ENCODE measurements around the gene LYSMD1. TPM values are rescaled to one million over a fixed set of nuclear protein-coding genes. Genes with fewer than 3 reads are reported as not detected.

LYSMD1 gene
- polyA plus RNA-seq, 1 donor (not counting 4 experiments of a cell fraction or from before 2014, with no cell fraction given), result 5.6 TPM

DNA sequence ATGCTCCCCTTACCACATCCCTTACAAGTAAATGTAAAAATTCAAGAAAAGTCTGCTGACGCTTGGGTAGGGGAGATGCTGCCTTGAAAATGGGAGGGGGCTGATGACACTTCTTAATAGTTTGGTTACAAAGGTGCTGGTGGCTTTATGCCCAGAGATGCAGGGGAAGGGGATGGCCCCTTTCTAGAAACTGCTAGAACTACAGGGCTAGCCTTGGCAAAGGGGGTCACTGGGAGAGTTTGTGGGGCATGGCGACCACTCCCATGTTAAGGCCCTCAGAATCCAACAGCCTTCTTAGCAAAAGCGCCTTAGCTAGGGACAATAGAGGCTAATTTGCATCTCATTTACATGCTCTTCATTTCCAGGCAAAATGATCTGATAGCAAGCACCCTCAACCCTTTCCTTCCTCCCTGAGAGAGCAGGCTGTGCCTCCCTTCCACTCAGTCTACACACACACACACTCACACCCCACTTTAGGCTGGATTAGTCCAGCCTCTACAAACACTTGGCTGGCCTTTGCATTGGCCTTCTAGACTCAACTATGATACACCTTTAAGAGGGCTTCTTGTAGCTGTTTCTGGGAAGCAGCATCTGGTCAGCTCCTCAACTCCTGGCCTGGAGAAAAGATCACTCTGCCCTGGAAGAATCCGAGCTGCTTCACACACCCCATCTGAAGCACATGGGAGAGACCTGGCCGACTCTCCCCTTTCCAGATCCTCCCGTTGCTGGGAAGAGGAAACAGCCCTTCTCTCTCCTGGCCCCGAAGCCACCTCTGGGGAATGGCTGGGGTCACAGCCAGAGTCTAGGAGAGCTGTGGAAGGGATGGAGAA is 21.0 kb downstream of the LYSMD1 start:
- H3K27ac ChIP-seq (ENCODE audit: control insufficient read depth, insufficient read depth, low read length), result no peak overlapping the region
- no peak overlapping the region for H3K9ac ChIP-seq (ENCODE audit: control insufficient read depth, extremely low read depth, insufficient read depth, low read length)
- H2AFZ ChIP-seq (ENCODE audit: control insufficient read depth, low read length), result no peak overlapping the region
- H4K20me1 ChIP-seq (ENCODE audit: control insufficient read depth, extremely low read depth, insufficient read depth, low read length), result no peaks in the 10 kb centered on the region
- DNase-seq (ENCODE audit: low read depth, low spot score) (no peak), FAIRE-seq (no peak)
- no peaks in the 10 kb centered on the region for H3K36me3 ChIP-seq (ENCODE audit: control insufficient read depth in 2 of 2, extremely low read depth in 1 of 2, insufficient read depth in 2 of 2, low read length in 2 of 2)
- peaks cover 15% of the 10 kb centered on the region for H3K27me3 ChIP-seq (ENCODE audit: control insufficient read depth, extremely low read depth, insufficient read depth, low read length)
- no peaks in the 10 kb centered on the region for H3K9me3 ChIP-seq (ENCODE audit: control insufficient read depth, low read depth, low read length)
- TF ChIP-seq CTCF (optimal IDR thresholded peaks at IDR 0.05 in 1 of 3, IDR thresholded peaks at IDR 0.05 in 1 of 3, conservative IDR thresholded peaks at IDR 0.05 in 1 of 3; ENCODE audit: extremely low read depth in 1 of 3, insufficient read depth in 2 of 3, low read length in 3 of 3) (no peak), EZH2 (IDR thresholded peaks at IDR 0.05; ENCODE audit: low read length) (no peak)
- H3K4me2 ChIP-seq (ENCODE audit: control insufficient read depth, extremely low read depth, insufficient read depth, low read depth, low read length), result no peak overlapping the region
- no peaks in the 10 kb centered on the region for H3K79me2 ChIP-seq (ENCODE audit: control insufficient read depth, insufficient read depth, low read length)
- no peak overlapping the region for H3K4me3 ChIP-seq (ENCODE audit: control insufficient read depth in 2 of 3, extremely low read depth in 1 of 3, insufficient read depth in 2 of 3, low read depth in 1 of 3, low read length in 3 of 3)
- peaks cover 15% of the 10 kb centered on the region for H3K4me1 ChIP-seq (ENCODE audit: control insufficient read depth, extremely low read depth, insufficient read depth, low read length)
- no peaks in the 10 kb centered on the region for H3K9me1 ChIP-seq (ENCODE audit: control insufficient read depth, extremely low read depth, insufficient read depth, low read length)
- dilution Hi-C loops (cut with MboI; ENCODE audit: extremely low pct_ligation_motif_present, low sequenced_read_pairs), result no loop called here

GRCh38 chr1:151143986-151144385 is 21.7 kb downstream of the LYSMD1 start:
- H3K27ac ChIP-seq (ENCODE audit: control insufficient read depth, insufficient read depth, low read length), result no peak overlapping the region
- dilution Hi-C loops (cut with MboI; ENCODE audit: extremely low pct_ligation_motif_present, low sequenced_read_pairs), result no loop called here
- no peak overlapping the region for H3K4me2 ChIP-seq (ENCODE audit: control insufficient read depth, extremely low read depth, insufficient read depth, low read depth, low read length)
- peaks cover 15% of the 10 kb centered on the region for H3K4me1 ChIP-seq (ENCODE audit: control insufficient read depth, extremely low read depth, insufficient read depth, low read length)
- H3K9me3 ChIP-seq (ENCODE audit: control insufficient read depth, low read depth, low read length), result no peaks in the 10 kb centered on the region
- no peaks in the 10 kb centered on the region for H3K36me3 ChIP-seq (ENCODE audit: control insufficient read depth in 2 of 2, extremely low read depth in 1 of 2, insufficient read depth in 2 of 2, low read length in 2 of 2)
- no peak for FAIRE-seq
- DNase-seq (ENCODE audit: low read depth, low spot score), result no peak
- no peaks in the 10 kb centered on the region for H3K9me1 ChIP-seq (ENCODE audit: control insufficient read depth, extremely low read depth, insufficient read depth, low read length)
- no peak overlapping the region for H3K9ac ChIP-seq (ENCODE audit: control insufficient read depth, extremely low read depth, insufficient read depth, low read length)
- no peaks in the 10 kb centered on the region for H4K20me1 ChIP-seq (ENCODE audit: control insufficient read depth, extremely low read depth, insufficient read depth, low read length)
- peaks cover 15% of the 10 kb centered on the region for H3K27me3 ChIP-seq (ENCODE audit: control insufficient read depth, extremely low read depth, insufficient read depth, low read length)
- H3K79me2 ChIP-seq (ENCODE audit: control insufficient read depth, insufficient read depth, low read length), result no peaks in the 10 kb centered on the region
- no peak overlapping the region for H3K4me3 ChIP-seq (ENCODE audit: control insufficient read depth in 2 of 3, extremely low read depth in 1 of 3, insufficient read depth in 2 of 3, low read depth in 1 of 3, low read length in 3 of 3)
- TF ChIP-seq CTCF (optimal IDR thresholded peaks at IDR 0.05 in 1 of 3, IDR thresholded peaks at IDR 0.05 in 1 of 3, conservative IDR thresholded peaks at IDR 0.05 in 1 of 3; ENCODE audit: extremely low read depth in 1 of 3, insufficient read depth in 2 of 3, low read length in 3 of 3) (no peak), EZH2 (IDR thresholded peaks at IDR 0.05; ENCODE audit: low read length) (no peak)
- no peak overlapping the region for H2AFZ ChIP-seq (ENCODE audit: control insufficient read depth, low read length)
